Smooth muscle cell of the brain vasculature (primary cell): ENCODE measurements around the gene TSPEAR.
"Not testable (repeated sequence)": the region's sequence is repeated elsewhere in the genome, so short reads cannot be mapped to it uniquely, and the experiment has no call there.

ENCODE experiments used
- DNase-seq: peaks from one replicate; pipeline ENCODE4 v3.0.0-alpha.2; 2012; ENCODE audit warnings: low read depth, low spot score

The TSPEAR gene

GRCh38 chr21:44490816-44491215 lies 220.6 kb downstream of the TSPEAR start:
- DNase-seq = no peak

- DNase-seq = no peak
Observed at GRCh38 chr21:44490405-44490804, 221.0 kb downstream of the TSPEAR start.

GRCh38 chr21:44489962-44490361 lies 221.4 kb downstream of the TSPEAR start:
- DNase-seq = no peak

DNA sequence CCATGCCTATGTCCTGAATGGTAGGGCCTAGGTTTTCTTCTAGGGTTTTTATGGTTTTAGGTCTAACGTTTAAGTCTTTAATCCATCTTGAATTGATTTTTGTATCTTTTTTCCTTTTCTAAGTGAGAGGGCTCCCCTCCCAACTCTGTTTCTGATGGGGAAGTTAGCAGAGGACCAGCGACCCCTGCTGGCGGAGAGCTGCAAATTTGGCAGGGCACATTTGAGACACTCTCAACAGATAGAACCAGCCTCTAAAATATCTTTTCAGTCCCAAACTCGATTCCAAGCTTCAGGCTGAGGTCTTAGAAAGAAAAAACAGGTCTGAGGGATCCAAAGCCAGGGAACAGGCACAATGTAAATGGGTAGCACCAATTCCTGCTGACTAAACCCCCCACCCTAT lies 223.5 kb downstream of the TSPEAR start:
- no peak for DNase-seq

DNA sequence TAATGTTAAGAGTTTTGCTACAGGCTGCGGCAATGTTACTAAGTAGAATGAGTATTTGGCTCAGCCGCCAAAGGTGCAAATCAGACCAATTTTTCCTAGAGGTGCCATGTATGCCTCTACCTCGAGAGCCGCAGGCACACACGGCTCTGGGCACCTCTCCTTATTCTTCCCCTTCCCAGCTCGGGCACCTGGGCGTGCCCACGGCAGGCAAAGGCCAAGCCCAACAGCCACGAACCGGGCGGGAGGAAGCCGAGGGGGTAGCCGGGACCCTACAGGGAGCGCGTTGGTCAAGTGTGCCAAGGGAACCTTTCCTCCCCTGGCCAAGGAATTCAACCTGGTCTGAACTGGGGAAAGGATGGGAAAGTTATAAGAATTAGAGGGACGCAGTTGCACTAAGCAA lies 225.1 kb downstream of the TSPEAR start:
- DNase-seq = no peak

GRCh38 chr21:44485796-44486195 lies 225.6 kb downstream of the TSPEAR start:
- no peak for DNase-seq

GRCh38 chr21:44485254-44485793 lies 226.0 kb downstream of the TSPEAR start:
- no peak for DNase-seq

- DNase-seq = no peak
Observed at GRCh38 chr21:44484498-44485253, 226.7 kb downstream of the TSPEAR start.

GRCh38 chr21:44483288-44484237 lies 227.8 kb downstream of the TSPEAR start:
- DNase-seq = no peak

- no peak for DNase-seq
Observed at GRCh38 chr21:44482581-44483287, 228.6 kb downstream of the TSPEAR start.

GRCh38 chr21:44480200-44481053 lies 230.9 kb downstream of the TSPEAR start:
- DNase-seq = no peak

DNA sequence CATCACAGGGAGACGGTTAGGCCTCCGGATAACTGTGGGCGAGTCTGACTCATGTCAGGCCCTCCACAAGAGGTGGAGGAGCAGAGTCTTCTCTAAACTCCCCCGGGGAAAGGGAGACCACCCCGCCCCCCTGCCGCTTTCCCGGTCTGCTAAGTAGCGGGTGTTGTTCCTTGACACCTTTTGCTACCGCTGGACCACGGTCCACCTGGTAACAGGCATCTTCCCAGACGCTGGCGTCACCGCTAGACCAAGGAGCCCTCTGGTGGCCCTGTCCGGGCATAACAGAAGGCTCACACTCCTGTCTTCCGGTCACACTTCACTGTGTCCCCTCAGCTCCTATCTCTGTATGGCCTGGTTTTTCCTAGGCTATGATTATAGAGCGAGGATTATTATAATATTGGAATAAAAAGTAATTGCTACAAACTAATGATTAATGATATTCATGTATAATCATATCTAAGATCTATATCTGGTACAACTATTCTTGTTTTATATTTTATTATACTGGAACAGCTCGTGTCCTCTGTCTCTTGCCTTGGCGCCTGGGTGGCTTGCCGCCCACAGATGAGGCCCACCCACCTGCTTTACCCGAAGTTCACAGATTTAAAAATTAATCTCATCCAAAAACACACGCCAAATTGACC lies 231.7 kb downstream of the TSPEAR start:
- DNase-seq = not testable (repeated sequence)

DNA sequence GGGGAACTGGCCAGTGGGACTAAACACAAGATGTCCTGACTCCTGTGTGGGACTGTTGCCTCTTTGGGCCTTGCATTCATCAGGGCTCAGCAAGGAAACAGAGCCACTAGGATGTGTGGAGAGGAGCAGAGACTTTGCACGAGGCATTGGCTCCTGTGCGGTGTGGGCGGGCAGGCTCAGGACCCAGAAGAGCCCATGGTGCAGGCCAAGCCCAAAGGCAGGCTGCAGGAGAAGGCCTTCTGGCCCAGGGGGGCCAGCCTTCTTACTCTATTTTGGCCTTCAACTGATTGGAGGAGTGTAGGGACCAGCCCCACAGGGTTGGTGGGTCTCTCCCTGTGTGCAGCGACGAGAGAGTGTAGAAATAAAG lies 232.6 kb downstream of the TSPEAR start:
- DNase-seq = no peak

DNA sequence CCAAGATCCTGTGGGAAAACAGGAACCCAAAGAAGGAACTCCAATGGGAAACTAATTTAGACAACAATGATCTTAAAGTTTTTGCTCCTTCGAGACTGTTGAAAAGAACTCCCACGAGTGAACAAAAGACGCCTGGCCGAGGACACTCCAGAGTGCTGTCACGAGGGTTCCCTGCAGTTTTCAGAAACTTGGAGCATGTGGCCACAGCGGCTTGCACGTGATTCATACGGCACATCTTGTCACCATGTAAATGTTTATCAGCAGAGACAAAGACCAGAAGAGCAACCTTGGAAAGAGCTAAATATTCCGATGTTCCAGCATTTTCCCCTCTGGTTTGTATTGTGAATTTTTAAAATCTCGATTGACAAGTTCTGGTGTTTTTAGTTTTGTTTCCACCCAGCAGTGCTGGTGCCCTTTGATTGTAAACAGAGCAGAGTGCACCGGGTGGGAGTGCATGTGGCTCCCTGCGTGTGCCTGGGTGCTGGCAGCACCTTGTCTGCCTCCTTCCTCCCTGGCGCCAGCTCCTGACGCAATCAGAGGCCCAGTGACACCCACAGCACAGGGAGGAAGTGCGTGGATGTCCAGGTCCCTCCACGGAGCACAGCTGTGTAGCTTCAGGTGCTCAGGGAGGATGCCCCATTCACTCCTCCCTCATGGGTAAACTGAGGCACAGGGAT lies 233.1 kb downstream of the TSPEAR start:
- no peak for DNase-seq

- DNase-seq = no peak
Observed at GRCh38 chr21:44477712-44478111, 233.7 kb downstream of the TSPEAR start.

DNA sequence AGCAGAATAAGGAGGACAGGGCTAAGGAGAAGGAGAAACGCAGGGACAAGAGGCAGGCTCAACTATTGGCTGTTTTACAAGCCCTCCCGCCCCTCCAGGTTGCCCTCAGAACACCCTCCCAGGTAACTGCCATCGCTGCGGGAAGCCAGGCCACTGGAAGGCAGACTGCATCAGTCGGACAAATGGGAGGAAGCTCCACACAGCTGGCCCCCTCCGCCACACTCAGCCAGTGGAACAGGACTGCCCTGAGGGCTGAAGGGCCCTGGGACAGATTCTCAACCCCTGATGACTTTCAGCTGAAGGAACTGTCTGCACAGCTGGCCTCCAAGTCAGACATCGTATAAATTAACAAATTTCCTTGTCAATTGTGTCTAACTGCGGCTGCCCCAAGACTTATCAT lies 234.2 kb downstream of the TSPEAR start:
- no peak for DNase-seq

GRCh38 chr21:44475266-44475845 lies 236.0 kb downstream of the TSPEAR start:
- no peak for DNase-seq

DNA sequence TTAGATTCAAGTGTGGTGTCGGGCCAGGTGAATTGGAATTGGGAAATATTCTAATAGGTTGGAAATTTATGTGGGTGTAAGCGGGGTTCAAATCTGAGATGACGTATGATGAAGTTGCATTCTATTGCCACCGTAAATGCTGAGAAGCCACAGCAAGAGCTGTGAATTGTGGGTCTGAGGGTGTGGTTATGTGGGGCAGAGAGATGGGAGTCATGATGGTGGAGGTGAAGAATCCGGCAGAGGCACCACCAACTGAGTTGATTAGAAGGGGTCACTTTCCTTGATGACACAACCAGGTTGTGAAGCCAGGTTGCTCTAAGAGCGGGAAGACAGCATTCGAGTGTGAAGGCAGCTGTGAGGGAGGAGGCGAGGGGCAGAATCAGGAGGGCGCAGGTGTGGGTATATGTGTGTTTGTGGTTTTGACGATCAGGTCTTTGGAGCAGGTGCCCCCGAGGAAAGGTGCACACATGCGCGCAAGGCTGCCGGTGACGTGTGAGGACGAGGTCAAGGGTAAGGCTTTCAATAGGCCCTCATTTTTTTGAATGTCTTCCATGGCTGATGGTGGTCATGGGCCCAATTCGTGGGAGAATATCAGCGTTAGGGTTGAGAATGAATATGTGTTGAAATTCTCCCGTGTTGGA lies 237.3 kb downstream of the TSPEAR start:
- no peak for DNase-seq

- no peak for DNase-seq
Observed at GRCh38 chr21:44471996-44472395, 239.4 kb downstream of the TSPEAR start.
